SK-N-SH (cell line): ENCODE measurements around the gene SPTA1. TPM values are rescaled to one million over a fixed set of nuclear protein-coding genes. Genes with fewer than 3 reads are reported as not detected.

Experiments used
- CTCF ChIA-PET: fragments of 300-600, 350-600 bp; formaldehyde crosslinking; extraction: SDS; loops from one replicate; lab custom pipeline; 2021; lab: Yijun Ruan, JAX
- POLR2A ChIA-PET: fragments of 350-600 bp; sonication (Branson Sonifier 250); formaldehyde crosslinking; extraction: SDS; loops from one replicate; lab custom pipeline; 2020; ENCODE audit warnings: antibody characterized with exemption, inconsistent platforms; lab: Yijun Ruan, JAX
- DNase-seq: peaks from one replicate; pipeline ENCODE4 v3.0.0; 2012
- H2AFZ ChIP-seq: fragments of 200-600 bp; sonication (generic); 2 replicates; pipeline ENCODE4 v1.8.1; 2016; ENCODE audit warnings: antibody characterized with exemption, mild to moderate bottlenecking, low read depth
- H3F3A ChIP-seq: fragments of 200-600 bp; sonication (generic); replicated peaks from 2 replicates; pipeline ENCODE3; 2016; ENCODE audit warnings: antibody characterized with exemption, mild to moderate bottlenecking; ENCODE audit not compliant: insufficient read depth
- H3K27ac ChIP-seq, 2 experiments: fragments of 200-500 bp in 1 of 2; fragments of 200-600 bp in 1 of 2; sonication (Bioruptor generic) in 1 of 2; sonication (generic), shearing (Covaris generic) in 1 of 2; 2 replicates each; pipeline versions ENCODE4 v1.5.1 to v1.6.1; 2014 to 2016; ENCODE audit warnings: low read depth in 2 of 2, inconsistent platforms in 1 of 2, low read length in 1 of 2, mild to moderate bottlenecking in 1 of 2, mixed read lengths in 1 of 2
- H3K27me3 ChIP-seq: fragments of 200-600 bp; sonication (generic), shearing (Covaris generic); 2 replicates; pipeline ENCODE4 v1.6.1; 2016; ENCODE audit warnings: mixed run types; ENCODE audit not compliant: insufficient read depth
- H3K36me3 ChIP-seq, 2 experiments: fragments of 200-500 bp in 1 of 2; fragments of 200-600 bp in 1 of 2; sonication (Bioruptor generic) in 1 of 2; sonication (generic) in 1 of 2; replicated peaks in 1 of 2; 2 replicates each; pipeline versions ENCODE3 to v1.5.1; 2014 to 2016; ENCODE audit warnings: low read length in 1 of 2, mild to moderate bottlenecking in 1 of 2; ENCODE audit not compliant: insufficient read depth in 2 of 2, control insufficient read depth in 1 of 2
- H3K4me1 ChIP-seq, 2 experiments: fragments of 200-500 bp in 1 of 2; fragments of 200-600 bp in 1 of 2; sonication (Bioruptor generic) in 1 of 2; sonication (generic), shearing (Covaris generic) in 1 of 2; 2 replicates each; pipeline versions ENCODE4 v1.5.1 to v1.6.1; 2014 to 2016; ENCODE audit warnings: low read depth in 1 of 2, low read length in 1 of 2, mixed run types in 1 of 2; ENCODE audit not compliant: insufficient read depth in 2 of 2, control insufficient read depth in 1 of 2
- H3K4me2 ChIP-seq: fragments of 200-600 bp; sonication (generic), shearing (Covaris generic); 2 replicates; pipeline ENCODE4 v1.6.1; 2017; ENCODE audit warnings: mixed run types
- H3K4me3 ChIP-seq, 2 experiments: fragments of 200-500 bp in 1 of 2; fragments of 200-600 bp in 1 of 2; sonication (Bioruptor generic) in 1 of 2; sonication (generic), shearing (Covaris generic) in 1 of 2; 2 replicates each; pipeline versions ENCODE4 v1.5.1 to v1.8.1; 2014 to 2016; ENCODE audit warnings: low read depth in 2 of 2, inconsistent platforms in 1 of 2, low read length in 1 of 2, mild to moderate bottlenecking in 1 of 2, mixed read lengths in 1 of 2, moderate library complexity in 1 of 2
- H3K79me2 ChIP-seq: fragments of 200-600 bp; sonication (generic); 2 replicates; pipeline ENCODE4 v1.8.1; 2017; ENCODE audit warnings: mild to moderate bottlenecking; ENCODE audit not compliant: insufficient read depth
- H3K9ac ChIP-seq: fragments of 200-600 bp; sonication (generic); 2 replicates; pipeline ENCODE4 v1.6.1; 2017; ENCODE audit warnings: mixed run types
- H3K9me2 ChIP-seq: fragments of 200-600 bp; sonication (generic); 2 replicates; pipeline ENCODE4 v1.6.1; 2017; ENCODE audit warnings: mixed run types
- H3K9me3 ChIP-seq: fragments of 200-600 bp; sonication (generic); 2 replicates; pipeline ENCODE4 v1.6.1; 2017; ENCODE audit warnings: mixed run types, mild to moderate bottlenecking, moderate library complexity
- H4K20me1 ChIP-seq: fragments of 200-600 bp; sonication (generic); 2 replicates; pipeline ENCODE4 v1.6.1; 2017; ENCODE audit warnings: mild to moderate bottlenecking, mixed run types; ENCODE audit not compliant: insufficient read depth
- CHD2 ChIP-seq: fragments of 150-350 bp; IDR thresholded peaks from 2 replicates; pipeline ENCODE4 v1.6.1; 2018; ENCODE audit warnings: low read length; ENCODE audit not compliant: partially characterized antibody
- FOXJ3 ChIP-seq: sonication (generic); formaldehyde crosslinking; IDR thresholded peaks from 2 replicates; pipeline ENCODE4 v1.5.1; 2020; ENCODE audit warnings: mild to moderate bottlenecking, missing genetic modification reagents
- FOXM1 ChIP-seq: IDR thresholded peaks from 2 replicates; pipeline ENCODE4 v1.4.0; 2012; ENCODE audit warnings: low read depth, mild to moderate bottlenecking
- GABPA ChIP-seq: IDR thresholded peaks from 2 replicates; pipeline ENCODE4 v1.4.0; 2012; ENCODE audit warnings: low read depth, mild to moderate bottlenecking
- GATA2 ChIP-seq: sonication (generic); formaldehyde crosslinking; IDR thresholded peaks from 2 replicates; pipeline ENCODE4 v1.5.0; 2020; ENCODE audit warnings: mild to moderate bottlenecking, missing genetic modification reagents
- MEF2A ChIP-seq: IDR thresholded peaks from 2 replicates; pipeline ENCODE4 v1.4.0; 2012; ENCODE audit warnings: low read depth, borderline replicate concordance
- MXI1 ChIP-seq: IDR thresholded peaks from 2 replicates; pipeline ENCODE4 v1.6.1; 2012; ENCODE audit warnings: mild to moderate bottlenecking, low read depth, low read length, improper control_type of control experiment
- POLR2AphosphoS5 ChIP-seq: IDR thresholded peaks from 2 replicates; pipeline ENCODE4 v1.6.1; 2012; ENCODE audit warnings: low read depth, low read length
- RCOR1 ChIP-seq: fragments of 150-350 bp; IDR thresholded peaks from 2 replicates; pipeline ENCODE4 v1.6.1; 2017; ENCODE audit warnings: antibody characterized with exemption, low read length
- RFX5 ChIP-seq: IDR thresholded peaks from 2 replicates; pipeline ENCODE4 v1.6.1; 2012; ENCODE audit warnings: mild to moderate bottlenecking, improper control_type of control experiment, low read length
- RXRA ChIP-seq: IDR thresholded peaks from 2 replicates; pipeline ENCODE4 v1.4.0; 2012; ENCODE audit warnings: low read depth, mild to moderate bottlenecking, borderline replicate concordance
- SMC3 ChIP-seq: IDR thresholded peaks from 2 replicates; pipeline ENCODE4 v1.6.1; 2012; ENCODE audit warnings: low read depth, low read length, improper control_type of control experiment
- TAF1 ChIP-seq: IDR thresholded peaks from 2 replicates; pipeline ENCODE4 v1.6.1; 2012; ENCODE audit warnings: low read depth, mild to moderate bottlenecking, low read length, moderate library complexity, borderline replicate concordance
- TEAD4 ChIP-seq: IDR thresholded peaks from 2 replicates; pipeline ENCODE4 v1.4.0; 2012; ENCODE audit warnings: mild to moderate bottlenecking, borderline replicate concordance; ENCODE audit not compliant: insufficient read depth
- YY1 ChIP-seq: IDR thresholded peaks from 2 replicates; pipeline ENCODE4 v1.4.0; 2012; ENCODE audit warnings: low read depth, mild to moderate bottlenecking
- polyA plus RNA-seq, 3 experiments: library from polyadenylated mRNA; depleted of rRNA; stranded (reverse); fragments of >200 nt; gene quantifications; 2 replicates each; pipeline ENCODE4 v1.2.3, GENCODE V29; 2012
- TF ChIP-seq, protein P1 (sequence below): IDR thresholded peaks from 2 replicates; pipeline ENCODE4 v1.4.0; 2012; ENCODE audit warnings: low read depth
- TF ChIP-seq, protein P2 (sequence below): IDR thresholded peaks from 2 replicates; pipeline ENCODE4; 2012
- TF ChIP-seq, protein P3 (sequence below): fragments of 200-600 bp; sonication (generic); IDR thresholded peaks from 2 replicates; pipeline ENCODE4 v1.6.1; 2017; ENCODE audit warnings: antibody characterized with exemption, mild to moderate bottlenecking, moderate library complexity
- TF ChIP-seq, protein P4 (sequence below): IDR thresholded peaks from 2 replicates; pipeline ENCODE4 v1.6.1; 2012; ENCODE audit warnings: mild to moderate bottlenecking, low read depth, low read length, moderate library complexity

SPTA1 gene
- polyA plus RNA-seq, 1 of the 3 experiments (the other 2 are of a cell fraction): not detected

DNA sequence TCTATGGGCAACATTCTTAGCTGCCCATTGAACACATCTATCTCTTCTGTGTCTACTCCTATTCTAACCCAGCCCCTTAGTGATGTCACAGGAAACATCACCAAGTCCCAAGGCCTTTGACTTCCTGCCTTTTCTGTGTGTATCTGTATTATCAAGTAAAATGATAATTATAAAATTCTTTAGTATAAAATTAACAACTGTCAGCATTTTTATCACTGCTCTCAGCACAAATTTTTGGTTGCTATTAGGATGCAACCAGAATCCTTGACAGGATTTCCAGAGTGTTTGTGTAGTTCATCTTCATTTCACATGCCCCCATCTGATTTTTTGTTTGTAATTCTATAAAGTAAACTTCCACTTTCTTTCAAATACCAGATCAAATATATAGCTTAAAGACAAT lies 47.6 kb downstream of the SPTA1 start:
- CTCF ChIA-PET: no interaction called here
- Histone ChIP-seq H3K9me2 (no peaks in the 10 kb centered on the region), H3K27ac (no peak overlapping the region), H3K27me3 (no peaks in the 10 kb centered on the region), H3K4me2 (no peak overlapping the region), H4K20me1 (no peaks in the 10 kb centered on the region), H3K4me3 (no peak overlapping the region), H3K9ac (no peak overlapping the region), H3F3A (no peaks in the 10 kb centered on the region), H3K79me2 (no peaks in the 10 kb centered on the region), H3K36me3 (no peaks in the 10 kb centered on the region), H3K9me3 (no peaks in the 10 kb centered on the region), H2AFZ (no peak overlapping the region), H3K4me1 (no peaks in the 10 kb centered on the region)
- no peak for DNase-seq
- TF ChIP-seq GABPA (no peak), RCOR1 (no peak), TEAD4 (no peak), RFX5 (no peak), GATA2 (CRISPR knock-in tag) (no peak), FOXJ3 (CRISPR knock-in tag) (no peak), TAF1 (no peak), FOXM1 (no peak), POLR2AphosphoS5 (no peak), RXRA (no peak), MEF2A (no peak), MXI1 (no peak), CHD2 (no peak), SMC3 (no peak), YY1 (no peak)
- TF ChIP-seq, protein P1, sequence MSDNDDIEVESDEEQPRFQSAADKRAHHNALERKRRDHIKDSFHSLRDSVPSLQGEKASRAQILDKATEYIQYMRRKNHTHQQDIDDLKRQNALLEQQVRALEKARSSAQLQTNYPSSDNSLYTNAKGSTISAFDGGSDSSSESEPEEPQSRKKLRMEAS: no peak
- TF ChIP-seq, protein P2, sequence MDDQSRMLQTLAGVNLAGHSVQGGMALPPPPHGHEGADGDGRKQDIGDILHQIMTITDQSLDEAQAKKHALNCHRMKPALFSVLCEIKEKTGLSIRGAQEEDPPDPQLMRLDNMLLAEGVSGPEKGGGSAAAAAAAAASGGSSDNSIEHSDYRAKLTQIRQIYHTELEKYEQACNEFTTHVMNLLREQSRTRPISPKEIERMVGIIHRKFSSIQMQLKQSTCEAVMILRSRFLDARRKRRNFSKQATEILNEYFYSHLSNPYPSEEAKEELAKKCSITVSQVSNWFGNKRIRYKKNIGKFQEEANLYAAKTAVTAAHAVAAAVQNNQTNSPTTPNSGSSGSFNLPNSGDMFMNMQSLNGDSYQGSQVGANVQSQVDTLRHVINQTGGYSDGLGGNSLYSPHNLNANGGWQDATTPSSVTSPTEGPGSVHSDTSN: no peak
- TF ChIP-seq, protein P3, sequence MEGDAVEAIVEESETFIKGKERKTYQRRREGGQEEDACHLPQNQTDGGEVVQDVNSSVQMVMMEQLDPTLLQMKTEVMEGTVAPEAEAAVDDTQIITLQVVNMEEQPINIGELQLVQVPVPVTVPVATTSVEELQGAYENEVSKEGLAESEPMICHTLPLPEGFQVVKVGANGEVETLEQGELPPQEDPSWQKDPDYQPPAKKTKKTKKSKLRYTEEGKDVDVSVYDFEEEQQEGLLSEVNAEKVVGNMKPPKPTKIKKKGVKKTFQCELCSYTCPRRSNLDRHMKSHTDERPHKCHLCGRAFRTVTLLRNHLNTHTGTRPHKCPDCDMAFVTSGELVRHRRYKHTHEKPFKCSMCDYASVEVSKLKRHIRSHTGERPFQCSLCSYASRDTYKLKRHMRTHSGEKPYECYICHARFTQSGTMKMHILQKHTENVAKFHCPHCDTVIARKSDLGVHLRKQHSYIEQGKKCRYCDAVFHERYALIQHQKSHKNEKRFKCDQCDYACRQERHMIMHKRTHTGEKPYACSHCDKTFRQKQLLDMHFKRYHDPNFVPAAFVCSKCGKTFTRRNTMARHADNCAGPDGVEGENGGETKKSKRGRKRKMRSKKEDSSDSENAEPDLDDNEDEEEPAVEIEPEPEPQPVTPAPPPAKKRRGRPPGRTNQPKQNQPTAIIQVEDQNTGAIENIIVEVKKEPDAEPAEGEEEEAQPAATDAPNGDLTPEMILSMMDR: no peak
- TF ChIP-seq, protein P4, sequence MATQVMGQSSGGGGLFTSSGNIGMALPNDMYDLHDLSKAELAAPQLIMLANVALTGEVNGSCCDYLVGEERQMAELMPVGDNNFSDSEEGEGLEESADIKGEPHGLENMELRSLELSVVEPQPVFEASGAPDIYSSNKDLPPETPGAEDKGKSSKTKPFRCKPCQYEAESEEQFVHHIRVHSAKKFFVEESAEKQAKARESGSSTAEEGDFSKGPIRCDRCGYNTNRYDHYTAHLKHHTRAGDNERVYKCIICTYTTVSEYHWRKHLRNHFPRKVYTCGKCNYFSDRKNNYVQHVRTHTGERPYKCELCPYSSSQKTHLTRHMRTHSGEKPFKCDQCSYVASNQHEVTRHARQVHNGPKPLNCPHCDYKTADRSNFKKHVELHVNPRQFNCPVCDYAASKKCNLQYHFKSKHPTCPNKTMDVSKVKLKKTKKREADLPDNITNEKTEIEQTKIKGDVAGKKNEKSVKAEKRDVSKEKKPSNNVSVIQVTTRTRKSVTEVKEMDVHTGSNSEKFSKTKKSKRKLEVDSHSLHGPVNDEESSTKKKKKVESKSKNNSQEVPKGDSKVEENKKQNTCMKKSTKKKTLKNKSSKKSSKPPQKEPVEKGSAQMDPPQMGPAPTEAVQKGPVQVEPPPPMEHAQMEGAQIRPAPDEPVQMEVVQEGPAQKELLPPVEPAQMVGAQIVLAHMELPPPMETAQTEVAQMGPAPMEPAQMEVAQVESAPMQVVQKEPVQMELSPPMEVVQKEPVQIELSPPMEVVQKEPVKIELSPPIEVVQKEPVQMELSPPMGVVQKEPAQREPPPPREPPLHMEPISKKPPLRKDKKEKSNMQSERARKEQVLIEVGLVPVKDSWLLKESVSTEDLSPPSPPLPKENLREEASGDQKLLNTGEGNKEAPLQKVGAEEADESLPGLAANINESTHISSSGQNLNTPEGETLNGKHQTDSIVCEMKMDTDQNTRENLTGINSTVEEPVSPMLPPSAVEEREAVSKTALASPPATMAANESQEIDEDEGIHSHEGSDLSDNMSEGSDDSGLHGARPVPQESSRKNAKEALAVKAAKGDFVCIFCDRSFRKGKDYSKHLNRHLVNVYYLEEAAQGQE: no peak
- POLR2A ChIA-PET: no interaction called here
